PC-9 (cell line): Measurements from ENCODE around the gene FSIP1. TPM values are rescaled to one million over a fixed set of nuclear protein-coding genes. Genes with fewer than 3 reads are reported as not detected.

Source experiments
- BruUV-seq: library from RNA; stranded (reverse); fragments of 400-500 nt; replicated peaks from 2 replicates; lab custom pipeline; 2021; lab: Mats Ljungman, UMichigan
- CTCF ChIA-PET: fragments of 300-600 bp; sonication (Branson Sonifier 250); formaldehyde crosslinking; loops from one replicate; lab custom pipeline; 2022; ENCODE audit warnings: antibody characterized with exemption; lab: Charles Lee
- POLR2A ChIA-PET: fragments of 300-600 bp; sonication (Branson Sonifier 250); formaldehyde crosslinking; loops from one replicate; lab custom pipeline; 2022; ENCODE audit warnings: antibody characterized with exemption; ENCODE audit not compliant: unreplicated experiment; lab: Charles Lee
- DNase-seq, 2 experiments: peaks; one replicate each; pipeline versions ENCODE4 v3.0.0 to v3.0.0-alpha.2; 2015 to 2022; ENCODE audit warnings: mixed read lengths in 1 of 2
- H2AFZ ChIP-seq: fragments of 200-600 bp; sonication (generic); 2 replicates; pipeline ENCODE4 v1.8.1; 2017; ENCODE audit warnings: antibody characterized with exemption
- H3F3A ChIP-seq: fragments of 200-600 bp; sonication (generic); 2 replicates; pipeline ENCODE4 v1.8.1; 2017; ENCODE audit warnings: antibody characterized with exemption, mild to moderate bottlenecking, low read depth; ENCODE audit not compliant: insufficient read depth
- H3K27ac ChIP-seq: fragments of 200-600 bp; sonication (generic); 2 replicates; pipeline ENCODE4 v1.6.1; 2016; ENCODE audit warnings: mixed run types
- H3K27me3 ChIP-seq: fragments of 200-600 bp; sonication (generic); 2 replicates; pipeline ENCODE4 v1.6.1; 2016; ENCODE audit warnings: low read depth, mixed run types; ENCODE audit not compliant: insufficient read depth
- H3K36me3 ChIP-seq: fragments of 200-600 bp; sonication (generic); 2 replicates; pipeline ENCODE4 v1.6.1; 2016; ENCODE audit warnings: low read depth, mixed run types
- H3K4me1 ChIP-seq: fragments of 200-600 bp; sonication (generic); replicated peaks from 2 replicates; pipeline ENCODE4 v1.6.1; 2016; ENCODE audit warnings: mixed run types; ENCODE audit not compliant: insufficient read depth
- H3K4me2 ChIP-seq: fragments of 200-600 bp; sonication (generic); 2 replicates; pipeline ENCODE4 v1.6.1; 2017; ENCODE audit warnings: mixed run types
- H3K4me3 ChIP-seq: fragments of 200-600 bp; sonication (generic); 2 replicates; pipeline ENCODE4 v1.6.1; 2016; ENCODE audit warnings: mixed run types
- H3K79me2 ChIP-seq: fragments of 200-600 bp; sonication (generic); 2 replicates; pipeline ENCODE4 v1.6.1; 2017; ENCODE audit warnings: low read depth, mixed run types
- H3K9me2 ChIP-seq: fragments of 200-600 bp; sonication (generic); 2 replicates; pipeline ENCODE4 v1.8.1; 2017; ENCODE audit warnings: mild to moderate bottlenecking; ENCODE audit not compliant: insufficient read depth
- H3K9me3 ChIP-seq: fragments of 200-600 bp; sonication (generic); 2 replicates; pipeline ENCODE4 v1.8.1; 2016; ENCODE audit warnings: low read depth; ENCODE audit not compliant: insufficient read depth
- H4K20me1 ChIP-seq: fragments of 200-600 bp; sonication (generic); 2 replicates; pipeline ENCODE4 v1.8.1; 2017; ENCODE audit not compliant: insufficient read depth
- CTCF ChIP-seq: fragments of 200-600 bp; sonication (generic); conservative IDR thresholded peaks from 2 replicates; pipeline ENCODE4 v1.6.1; 2017; ENCODE audit warnings: mixed run types, antibody characterized with exemption, mild to moderate bottlenecking, moderate library complexity
- EZH2 ChIP-seq: fragments of 200-600 bp; sonication (generic); IDR thresholded peaks from 2 replicates; pipeline ENCODE4 v1.8.0; 2017; ENCODE audit warnings: antibody characterized with exemption, low read depth
- intact Hi-C: fragments of 100-400 bp; cut with micrococcal nuclease; formaldehyde crosslinking; loops from one replicate; pipeline ENCODE4 v1.10.0; 2022; ENCODE audit not compliant: unreplicated experiment
- total RNA-seq: library from RNA; stranded (reverse); gene quantifications from 2 replicates; pipeline ENCODE4 v1.2.3, GENCODE V29; 2021

FSIP1 gene
- total RNA-seq, 1 experiment from 2014 or later = 1.2 TPM

- no TSS peak for BruUV-seq
- Histone ChIP-seq H3K4me3 (no peak overlapping the region), H4K20me1 (no peaks in the 10 kb centered on the region), H3K36me3 (no peaks in the 10 kb centered on the region), H3K79me2 (no peaks in the 10 kb centered on the region), H3K4me2 (no peak overlapping the region), H3K27me3 (no peaks in the 10 kb centered on the region), H2AFZ (no peak overlapping the region), H3F3A (no peaks in the 10 kb centered on the region), H3K9me3 (no peaks in the 10 kb centered on the region), H3K27ac (no peak overlapping the region), H3K4me1 (0 out of 2 replicates have a peak, but pooled peaks cover 7% of the 10 kb centered on the region), H3K9me2 (no peaks in the 10 kb centered on the region)
- CTCF ChIA-PET = interaction anchor here (1.1 kb wide), 1 partner anchor 99 kb away, joined by 4 read pairs; no protein-coding TSS in a partner anchor
- intact Hi-C loops = no loop called here
- TF ChIP-seq CTCF (no peak), EZH2 (no peak)
- POLR2A ChIA-PET = interaction anchor here (0.6 kb wide), 1 partner anchor 43 kb away, joined by 3 read pairs; no protein-coding TSS in a partner anchor
- no peak for DNase-seq
Measured at GRCh38 chr15:39657181-39657580, 125.5 kb downstream of the FSIP1 start.

GRCh38 chr15:39654304-39654703, 128.3 kb downstream of the FSIP1 start:
- ChIA-PET CTCF (no interaction called here), POLR2A (interaction anchor here (0.5 kb wide), 1 partner anchor 13 kb away, joined by 4 read pairs; no protein-coding TSS in a partner anchor)

GRCh38 chr15:39651881-39652280, 130.8 kb downstream of the FSIP1 start:
- ChIA-PET POLR2A (no interaction called here), CTCF (interaction anchor here (0.7 kb wide), 1 partner anchor 71 kb away, joined by 3 read pairs; no protein-coding TSS in a partner anchor)
- Histone ChIP-seq H3K4me2 (no peak overlapping the region), H3K9me2 (no peaks in the 10 kb centered on the region), H4K20me1 (no peaks in the 10 kb centered on the region), H3K4me1 (no peaks in the 10 kb centered on the region), H3K9me3 (no peaks in the 10 kb centered on the region), H3K27me3 (no peaks in the 10 kb centered on the region), H3K27ac (no peak overlapping the region), H3K36me3 (no peaks in the 10 kb centered on the region), H3K79me2 (no peaks in the 10 kb centered on the region), H3F3A (no peaks in the 10 kb centered on the region), H2AFZ (no peak overlapping the region), H3K4me3 (no peak overlapping the region)
- DNase-seq = no peak
- no peak for TF ChIP-seq CTCF
- no peak for TF ChIP-seq EZH2
- no TSS peak for BruUV-seq
- intact Hi-C loops = no loop called here

More at GRCh38 chr15:39654304-39654703, 128.3 kb downstream of the FSIP1 start:
- Histone ChIP-seq H3K27me3 (no peaks in the 10 kb centered on the region), H3K9me2 (no peaks in the 10 kb centered on the region), H3K4me2 (no peak overlapping the region), H3K9me3 (no peaks in the 10 kb centered on the region), H2AFZ (no peak overlapping the region), H3F3A (no peaks in the 10 kb centered on the region), H3K4me1 (no peaks in the 10 kb centered on the region), H4K20me1 (no peaks in the 10 kb centered on the region), H3K27ac (no peak overlapping the region), H3K79me2 (no peaks in the 10 kb centered on the region), H3K36me3 (no peaks in the 10 kb centered on the region), H3K4me3 (no peak overlapping the region)
- BruUV-seq = no TSS peak
- no peak for TF ChIP-seq CTCF
- no peak for TF ChIP-seq EZH2
- DNase-seq = no peak
- intact Hi-C loops = no loop called here
